ENCODE data around the gene SPATA20. TPM values are rescaled to one million over a fixed set of nuclear protein-coding genes. Genes with fewer than 3 reads are reported as not detected.

The SPATA20 gene
- total and polyA plus RNA-seq, 2 donors (not counting 3 experiments of a cell fraction or from before 2014, with no cell fraction given), result 42.3 to 51.5 TPM

- dilution Hi-C loops (cut with MboI; ENCODE audit: extremely low pct_ligation_motif_present, low sequenced_read_pairs), result no loop called here
- TF ChIP-seq POLR2AphosphoS5 (IDR thresholded peaks at IDR 0.05; ENCODE audit: insufficient read depth, low read depth, low read length) (no peak), JUN (IDR thresholded peaks at IDR 0.05; ENCODE audit: borderline replicate concordance, insufficient read depth, insufficient read length, low read depth) (no peak), MYC (IDR thresholded peaks at IDR 0.05; ENCODE audit: low read depth, low read length) (no peak), CTCF (IDR thresholded peaks at IDR 0.05; ENCODE audit: extremely low read depth in 1 of 2, insufficient read depth in 1 of 2, low read depth in 1 of 2, low read length in 2 of 2) (no peak), EZH2 (IDR thresholded peaks at IDR 0.05; ENCODE audit: borderline replicate concordance, low read depth, low read length, severe bottlenecking) (no peak), MAX (IDR thresholded peaks at IDR 0.05; ENCODE audit: insufficient read depth, insufficient read length) (no peak), GATA2 (IDR thresholded peaks at IDR 0.05; ENCODE audit: insufficient read depth, insufficient read length, low read depth, low read length) (no peak), POLR2A (IDR thresholded peaks at IDR 0.05; ENCODE audit: low read depth, low read length) (no peak), FOS (IDR thresholded peaks at IDR 0.05; ENCODE audit: borderline replicate concordance, insufficient read depth, low read length) (no peak)
- Histone ChIP-seq H3K36me3 (ENCODE audit: control insufficient read depth in 2 of 2, extremely low read depth in 1 of 2, insufficient read depth in 2 of 2, low read length in 2 of 2) (no peaks in the 10 kb centered on the region), H3K9me3 (replicated peaks; ENCODE audit: control insufficient read depth, insufficient read depth, low read length) (no peaks in the 10 kb centered on the region), H3K4me2 (ENCODE audit: insufficient read depth, low read length) (no peak overlapping the region), H3K27me3 (ENCODE audit: control insufficient read depth in 2 of 2, insufficient read depth in 2 of 2, low read length in 2 of 2) (peaks cover 13 to 24% of the 10 kb centered on the region in 2 experiments), H2AFZ (ENCODE audit: low read depth, low read length) (no peak overlapping the region), H3K4me3 (replicated peaks in 1 of 3; ENCODE audit: insufficient read depth in 1 of 3, low read depth in 1 of 3, low read length in 3 of 3) (no peak overlapping the region), H3K27ac (ENCODE audit: insufficient read depth, low read depth, low read length) (no peak overlapping the region), H3K9me1 (replicated peaks; ENCODE audit: control insufficient read depth, extremely low read depth, insufficient read depth, low read length) (no peaks in the 10 kb centered on the region), H4K20me1 (replicated peaks; ENCODE audit: control insufficient read depth, extremely low read depth, insufficient read depth, low read length) (no peaks in the 10 kb centered on the region), H3K79me2 (ENCODE audit: control insufficient read depth, insufficient read depth, low read length) (no peaks in the 10 kb centered on the region), H3K4me1 (ENCODE audit: control insufficient read depth, extremely low read depth, insufficient read depth, low read length) (no peaks in the 10 kb centered on the region), H3K9ac (replicated peaks; ENCODE audit: extremely low read depth, insufficient read depth, low read length) (no peak overlapping the region)
- DNase-seq (ENCODE audit: low read depth, low spot score), result no peak
- no peak for FAIRE-seq
- no TSS peak for BruUV-seq (replicated peaks)
- CTCF ChIA-PET, result interaction anchor here (1.2 to 1.9 kb wide), 2 partner anchors 10 to 52 kb away, joined by 4 to 5 read pairs; no protein-coding TSS in a partner anchor
- intact Hi-C loops (cut with micrococcal nuclease), result no loop called here
- POLR2A ChIA-PET, result no interaction called here
Observed at GRCh38 chr17:50534979-50535326, 12.0 kb upstream of the SPATA20 start.

Measured in endothelial cell of umbilical vein (primary cell).